Keratinocyte (primary cell): Measurements from ENCODE around the gene UBLCP1. TPM values are rescaled to one million over a fixed set of nuclear protein-coding genes. Genes with fewer than 3 reads are reported as not detected.
"Not testable (repeated sequence)": the region's sequence is repeated elsewhere in the genome, so short reads cannot be mapped to it uniquely, and the experiment has no call there.

ENCODE experiments used
- DNase-seq: peaks from one replicate; pipeline ENCODE4 v3.0.0-alpha.2; 2011; ENCODE audit warnings: low read depth, missing footprints, low spot score
- FAIRE-seq: peaks from 2 replicates; lab custom pipeline; 2011; peaks lifted over from hg19 to GRCh38; lab: Jason Lieb, UNC
- H2AFZ ChIP-seq: 2 replicates; pipeline ENCODE4 v1.6.0; 2012; ENCODE audit warnings: low read length, control low read depth, inconsistent platforms; ENCODE audit not compliant: control insufficient read depth
- H3K27ac ChIP-seq: 2 replicates; pipeline ENCODE4 v1.5.1; 2011; ENCODE audit warnings: low read length; ENCODE audit not compliant: control insufficient read depth, insufficient read depth
- H3K27me3 ChIP-seq: 3 replicates; pipeline ENCODE4 v1.6.0; 2011; ENCODE audit warnings: low read length; ENCODE audit not compliant: control insufficient read depth, insufficient read depth; ENCODE audit errors: extremely low read depth
- H3K36me3 ChIP-seq, 2 experiments: 2 replicates in 1 of 2; 3 replicates in 1 of 2; pipeline ENCODE4 v1.5.1; 2011; ENCODE audit warnings: low read length in 2 of 2, mild to moderate bottlenecking in 1 of 2; ENCODE audit not compliant: control insufficient read depth in 2 of 2, insufficient read depth in 2 of 2; ENCODE audit errors: extremely low read depth in 1 of 2
- H3K4me1 ChIP-seq: 3 replicates; pipeline ENCODE4 v1.5.1; 2011; ENCODE audit warnings: low read length; ENCODE audit not compliant: control insufficient read depth, insufficient read depth; ENCODE audit errors: extremely low read depth
- H3K4me2 ChIP-seq: 3 replicates; pipeline ENCODE4 v1.6.0; 2011; ENCODE audit warnings: low read depth, low read length; ENCODE audit not compliant: control insufficient read depth, insufficient read depth; ENCODE audit errors: extremely low read depth
- H3K4me3 ChIP-seq, 3 experiments: fragments of 200-600 bp in 1 of 3; sonication (generic) in 1 of 3; 2 replicates in 2 of 3; 3 replicates in 1 of 3; pipeline ENCODE4 v1.5.1; 2011 to 2016; ENCODE audit warnings: low read length in 3 of 3, mild to moderate bottlenecking in 3 of 3, control low read depth in 2 of 3, inconsistent platforms in 1 of 3, low read depth in 1 of 3, mixed read lengths in 1 of 3, mixed run types in 1 of 3, moderate library complexity in 1 of 3; ENCODE audit not compliant: control insufficient read depth in 2 of 3, insufficient read depth in 2 of 3; ENCODE audit errors: extremely low read depth in 1 of 3
- H3K79me2 ChIP-seq: 2 replicates; pipeline ENCODE4 v1.6.0; 2012; ENCODE audit warnings: low read length; ENCODE audit not compliant: control insufficient read depth, insufficient read depth
- H3K9ac ChIP-seq: 3 replicates; pipeline ENCODE4 v1.6.0; 2011; ENCODE audit warnings: low read length; ENCODE audit not compliant: control insufficient read depth, insufficient read depth; ENCODE audit errors: extremely low read depth
- H3K9me1 ChIP-seq: 3 replicates; pipeline ENCODE4 v1.6.0; 2011; ENCODE audit warnings: low read length; ENCODE audit not compliant: control insufficient read depth, insufficient read depth; ENCODE audit errors: extremely low read depth
- H3K9me3 ChIP-seq: 2 replicates; pipeline ENCODE4 v1.5.1; 2012; ENCODE audit warnings: low read depth, low read length; ENCODE audit not compliant: control insufficient read depth
- H4K20me1 ChIP-seq: 3 replicates; pipeline ENCODE4 v1.6.0; 2011; ENCODE audit warnings: low read length; ENCODE audit not compliant: control insufficient read depth, insufficient read depth; ENCODE audit errors: extremely low read depth
- CTCF ChIP-seq, 3 experiments: IDR thresholded peaks in 1 of 3; conservative IDR thresholded peaks in 1 of 3; optimal IDR thresholded peaks in 1 of 3; 2 replicates in 2 of 3; 3 replicates in 1 of 3; pipeline versions ENCODE3 to v1.5.1; 2011; ENCODE audit warnings: low read length in 3 of 3, mild to moderate bottlenecking in 3 of 3, moderate library complexity in 2 of 3, control low read depth in 1 of 3, inconsistent platforms in 1 of 3; ENCODE audit not compliant: insufficient read depth in 2 of 3; ENCODE audit errors: extremely low read depth in 1 of 3
- EZH2 ChIP-seq: IDR thresholded peaks from one replicate; pipeline ENCODE4 v1.6.1; 2012; ENCODE audit warnings: inconsistent platforms, mild to moderate bottlenecking, low read length, moderate library complexity
- dilution Hi-C: fragments of 300-500 bp; cut with MboI; formaldehyde crosslinking; loops from one replicate; pipeline ENCODE4 v1.7.0; 2020; ENCODE audit warnings: low sequenced_read_pairs; ENCODE audit not compliant: extremely low pct_ligation_motif_present
- polyA plus RNA-seq, 5 experiments: library from polyadenylated mRNA; depleted of rRNA in 3 of 5; stranded (reverse) in 3 of 5; stranded (forward) in 1 of 5; unstranded in 1 of 5; fragments of >200 nt; gene quantifications; 1 replicate in 1 of 5; 2 replicates in 3 of 5; 3 replicates in 1 of 5; pipeline versions ENCODE4 v1.2.1 to v1.2.3, GENCODE V29; 2011 to 2012; ENCODE audit warnings: missing spikeins in 2 of 5, low read depth in 1 of 5, low replicate concordance in 1 of 5

Gene UBLCP1
- polyA plus RNA-seq, 1 donor (not counting 4 experiments of a cell fraction or from before 2014, with no cell fraction given) = 42.5 TPM

DNA sequence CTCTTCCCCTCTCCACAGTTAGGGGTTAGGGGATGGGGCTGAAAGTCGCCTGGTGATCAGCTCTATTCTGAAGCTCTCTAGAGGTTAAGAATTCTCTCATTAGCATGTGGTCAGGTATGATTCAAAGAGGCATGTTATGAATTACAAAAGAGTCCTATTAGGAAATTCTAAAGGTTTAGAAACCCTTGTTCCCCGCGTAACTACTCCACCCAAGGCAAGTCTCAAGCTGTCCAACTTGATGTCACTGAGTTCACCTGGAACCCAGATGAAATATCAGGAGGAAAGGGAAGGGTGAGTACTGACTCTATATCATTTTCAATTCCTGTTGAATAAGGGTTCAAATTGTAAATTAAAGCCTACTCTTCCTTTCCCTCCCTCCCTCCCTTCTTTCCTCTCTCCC, 35.6 kb upstream of the UBLCP1 start:
- DNase-seq = peak; percentile 66

DNA sequence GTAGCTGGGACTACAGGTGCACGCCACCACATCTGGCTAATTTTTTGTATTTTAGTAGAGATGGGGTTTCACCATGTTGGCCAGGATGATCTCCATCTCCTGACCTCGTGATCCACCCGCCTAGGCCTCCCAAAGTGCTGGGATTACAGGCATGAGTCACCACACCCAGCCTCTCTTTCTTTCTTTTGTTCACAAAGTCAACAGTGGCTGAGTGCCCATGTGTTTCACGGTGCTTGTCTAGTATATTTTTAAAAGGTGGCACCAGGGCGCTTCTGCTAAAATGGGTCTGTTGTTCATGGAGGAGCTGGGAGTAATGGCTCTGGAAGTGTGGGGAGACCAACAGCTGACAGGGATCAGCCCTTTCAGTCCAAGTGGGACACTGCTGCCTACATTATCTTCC, 35.0 kb upstream of the UBLCP1 start:
- H3K27me3 ChIP-seq, FAIRE-seq, DNase-seq, dilution Hi-C loops, H3K9me1 ChIP-seq, H3K79me2 ChIP-seq, H3K36me3 ChIP-seq, H4K20me1 ChIP-seq, H3K9me3 ChIP-seq: not testable (repeated sequence)
- Histone ChIP-seq H2AFZ (peak overlapping the region; percentile 72), H3K4me3 (peak overlapping the region; percentile 11 to 22 (median 13)), H3K9ac (peak overlapping the region; percentile 63), H3K4me1 (peaks cover 37% of the 10 kb centered on the region), H3K27ac (peak overlapping the region; percentile 92), H3K4me2 (peak overlapping the region; percentile 57)

More for the DNA sequence above, 35.6 kb upstream of the UBLCP1 start:
- H3K36me3 ChIP-seq = no peaks in the 10 kb centered on the region
- peak overlapping the region; percentile 22 for H2AFZ ChIP-seq
- FAIRE-seq = peak; percentile 97
- peaks cover 37% of the 10 kb centered on the region for H3K4me1 ChIP-seq
- no peaks in the 10 kb centered on the region for H3K27me3 ChIP-seq
- no peaks in the 10 kb centered on the region for H3K79me2 ChIP-seq
- no peaks in the 10 kb centered on the region for H3K9me1 ChIP-seq
- dilution Hi-C loops = no loop called here
- no peaks in the 10 kb centered on the region for H4K20me1 ChIP-seq
- no peak overlapping the region for H3K4me3 ChIP-seq
- H3K4me2 ChIP-seq = peak overlapping the region; percentile 65
- H3K9me3 ChIP-seq = no peaks in the 10 kb centered on the region
- peak overlapping the region; percentile 26 for H3K9ac ChIP-seq
- TF ChIP-seq EZH2 (no peak), CTCF (optimal IDR thresholded peaks at IDR 0.05 in 1 of 3, IDR thresholded peaks at IDR 0.05 in 1 of 3, conservative IDR thresholded peaks at IDR 0.05 in 1 of 3; ENCODE audit: extremely low read depth in 1 of 3, insufficient read depth in 2 of 3, low read length in 3 of 3) (no peak)
- peak overlapping the region; percentile 64 for H3K27ac ChIP-seq

- TF ChIP-seq CTCF (optimal IDR thresholded peaks at IDR 0.05 in 1 of 3, IDR thresholded peaks at IDR 0.05 in 1 of 3, conservative IDR thresholded peaks at IDR 0.05 in 1 of 3; ENCODE audit: extremely low read depth in 1 of 3, insufficient read depth in 2 of 3, low read length in 3 of 3) (no peak), EZH2 (no peak)
These were observed 32.4 kb upstream of the UBLCP1 start for GRCh38 chr5:159230657-159231056.

More at GRCh38 chr5:159230657-159231056, 32.4 kb upstream of the UBLCP1 start:
- H3K36me3 ChIP-seq = no peaks in the 10 kb centered on the region
- DNase-seq (no peak), FAIRE-seq (peak; percentile 53)
- H3K9me3 ChIP-seq = no peaks in the 10 kb centered on the region
- no peaks in the 10 kb centered on the region for H3K9me1 ChIP-seq
- H2AFZ ChIP-seq = peak overlapping the region; percentile 24
- no peak overlapping the region for H3K9ac ChIP-seq
- dilution Hi-C loops = no loop called here
- no peak overlapping the region for H3K4me2 ChIP-seq
- no peak overlapping the region for H3K27ac ChIP-seq
- H3K4me3 ChIP-seq = no peak overlapping the region
- no peaks in the 10 kb centered on the region for H4K20me1 ChIP-seq
- no peaks in the 10 kb centered on the region for H3K79me2 ChIP-seq
- no peaks in the 10 kb centered on the region for H3K27me3 ChIP-seq
- peaks cover 33% of the 10 kb centered on the region for H3K4me1 ChIP-seq
